Inflammatory macrophage treated with lipopolysaccharide for 4 hours (primary cell): ENCODE results near the gene KLC3.
A peak's percentile ranks its signal among the peaks of the same experiment; 100 is the strongest.
"Not testable (repeated sequence)": the region's sequence is repeated elsewhere in the genome, so short reads cannot be mapped to it uniquely, and the experiment has no call there.

Experiments
- DNase-seq: peaks from one replicate; pipeline ENCODE4 v3.0.0-alpha.2; 2020

Gene KLC3

GRCh38 chr19:45340232-45340898 is at the start of gene KLC3:
KLC3 (plus strand) TSS chr19:45340750; CDS start chr19:45345542, 4,792 bp downstream.
- no peak for DNase-seq

- DNase-seq, result no peak
Measured at GRCh38 chr19:45291834-45292233, 48.7 kb upstream of the KLC3 start.

- no peak for DNase-seq
Measured at GRCh38 chr19:45293682-45294081, 46.9 kb upstream of the KLC3 start.

GRCh38 chr19:45294291-45295029 is 46.1 kb upstream of the KLC3 start:
- DNase-seq, result no peak

GRCh38 chr19:45295873-45296272 is 44.7 kb upstream of the KLC3 start:
- DNase-seq, result no peak

GRCh38 chr19:45296355-45296754 is 44.2 kb upstream of the KLC3 start:
- peak; percentile 78 for DNase-seq

GRCh38 chr19:45297674-45298073 is 42.9 kb upstream of the KLC3 start:
- no peak for DNase-seq

GRCh38 chr19:45298264-45298663 is 42.3 kb upstream of the KLC3 start:
- no peak for DNase-seq

- DNase-seq, result no peak
Measured at GRCh38 chr19:45299719-45300118, 40.8 kb upstream of the KLC3 start.

- DNase-seq, result no peak
Measured at GRCh38 chr19:45302416-45302815, 38.1 kb upstream of the KLC3 start.

- no peak for DNase-seq
Measured at GRCh38 chr19:45303269-45304060, 37.1 kb upstream of the KLC3 start.

GRCh38 chr19:45304141-45304926 is 36.2 kb upstream of the KLC3 start:
- DNase-seq, result no peak

- no peak for DNase-seq
Measured at GRCh38 chr19:45305007-45305406, 35.5 kb upstream of the KLC3 start.

GRCh38 chr19:45305421-45305820 is 35.1 kb upstream of the KLC3 start:
- no peak for DNase-seq

- DNase-seq, result no peak
Measured at GRCh38 chr19:45306040-45306439, 34.5 kb upstream of the KLC3 start.

GRCh38 chr19:45306518-45307027 is 34.0 kb upstream of the KLC3 start:
- no peak for DNase-seq

- no peak for DNase-seq
Measured at GRCh38 chr19:45307361-45307760, 33.2 kb upstream of the KLC3 start.

GRCh38 chr19:45309322-45309721 is 31.2 kb upstream of the KLC3 start:
- not testable (repeated sequence) for DNase-seq

- DNase-seq, result peak; percentile 27
Measured at GRCh38 chr19:45311621-45312020, 28.9 kb upstream of the KLC3 start.

- DNase-seq, result not testable (repeated sequence)
Measured at GRCh38 chr19:45312285-45312684, 28.3 kb upstream of the KLC3 start.

- no peak for DNase-seq
Measured at GRCh38 chr19:45314708-45315245, 25.8 kb upstream of the KLC3 start.

GRCh38 chr19:45315304-45315703 is 25.2 kb upstream of the KLC3 start:
- no peak for DNase-seq
